GM18861 (cell line): Measurements from ENCODE around the gene TMEM100.

Source experiments
- ATAC-seq: cut with Tn5 transposase; IDR thresholded peaks from one replicate; pipeline ENCODE4 v1.9.1; 2021; ENCODE audit not compliant: unreplicated experiment

The TMEM100 gene

GRCh38 chr17:55745258-55745657 lies 22.6 kb upstream of the TMEM100 start:
- ATAC-seq: no peak

- ATAC-seq: no peak
Measured at GRCh38 chr17:55743103-55743679, 20.5 kb upstream of the TMEM100 start.

- ATAC-seq: peak; percentile 89
Measured at GRCh38 chr17:55742272-55743102, 19.8 kb upstream of the TMEM100 start.

GRCh38 chr17:55741356-55741700 lies 18.7 kb upstream of the TMEM100 start:
- no peak for ATAC-seq

GRCh38 chr17:55740511-55741355 lies 18.1 kb upstream of the TMEM100 start:
- ATAC-seq: no peak

GRCh38 chr17:55737976-55738501 lies 15.4 kb upstream of the TMEM100 start:
- ATAC-seq: no peak

- no peak for ATAC-seq
Measured at GRCh38 chr17:55735731-55736405, 13.2 kb upstream of the TMEM100 start.

GRCh38 chr17:55734128-55734781 lies 11.6 kb upstream of the TMEM100 start:
- ATAC-seq: no peak

GRCh38 chr17:55731586-55732250 lies 9.1 kb upstream of the TMEM100 start:
- ATAC-seq: no peak

- ATAC-seq: no peak
Measured at GRCh38 chr17:55730808-55731207, 8.1 kb upstream of the TMEM100 start.

GRCh38 chr17:55730380-55730779 lies 7.7 kb upstream of the TMEM100 start:
- no peak for ATAC-seq

- ATAC-seq: no peak
Measured at GRCh38 chr17:55729484-55729883, 6.8 kb upstream of the TMEM100 start.

GRCh38 chr17:55728833-55729232 lies 6.2 kb upstream of the TMEM100 start:
- no peak for ATAC-seq

GRCh38 chr17:55728361-55728760 lies 5.7 kb upstream of the TMEM100 start:
- ATAC-seq: no peak

GRCh38 chr17:55727920-55728319 lies 5.3 kb upstream of the TMEM100 start:
- no peak for ATAC-seq

- no peak for ATAC-seq
Measured at GRCh38 chr17:55727275-55727674, 4.6 kb upstream of the TMEM100 start.

- ATAC-seq: no peak
Measured at GRCh38 chr17:55726440-55726839, 3.8 kb upstream of the TMEM100 start.

- ATAC-seq: no peak
Measured at GRCh38 chr17:55723488-55723848, 804 bp upstream of the TMEM100 start.

GRCh38 chr17:55722016-55722736 lies 488 bp downstream of the TMEM100 start:
- no peak for ATAC-seq
